GM12891 (cell line): Measurements from ENCODE around the gene KRTAP9-4.

ENCODE experiments used
- POLR2A ChIP-seq: IDR thresholded peaks from 2 replicates; pipeline ENCODE4 v1.6.1; 2011; ENCODE audit warnings: low read depth, low read length, control low read depth
- POLR2AphosphoS5 ChIP-seq: IDR thresholded peaks from 2 replicates; pipeline ENCODE4 v1.6.1; 2011; ENCODE audit warnings: low read depth, low read length, control low read depth
- SPI1 ChIP-seq: IDR thresholded peaks from 2 replicates; pipeline ENCODE4 v1.6.1; 2011; ENCODE audit warnings: low read depth, low read length, control low read depth
- TAF1 ChIP-seq: IDR thresholded peaks from 2 replicates; pipeline ENCODE4 v1.6.1; 2011; ENCODE audit warnings: low read depth, low read length, control low read depth

DNA sequence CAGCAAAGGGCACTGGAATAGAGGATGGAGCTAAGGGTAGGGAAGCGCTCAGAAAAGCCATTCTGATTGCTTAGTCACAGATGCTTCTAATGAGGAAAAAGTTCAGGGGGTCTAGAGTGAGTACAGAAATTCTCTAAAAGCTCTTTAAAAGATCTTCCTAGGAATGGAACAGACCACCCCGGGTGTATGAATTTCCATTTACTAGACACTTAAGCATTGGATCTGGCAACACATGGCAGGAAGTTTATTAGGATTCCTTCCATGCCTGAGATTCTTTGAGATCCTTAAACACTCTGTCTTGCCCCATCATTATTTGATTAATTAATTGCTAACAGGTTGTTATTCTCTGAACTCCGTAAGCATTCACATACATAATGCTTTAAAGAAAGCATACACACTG, 34.6 kb downstream of the KRTAP9-4 start:
- no peak for TF ChIP-seq POLR2AphosphoS5
- no peak for TF ChIP-seq POLR2A
- TF ChIP-seq TAF1: no peak
- TF ChIP-seq SPI1: no peak
